ENCODE data around the gene RPRD2. TPM values are rescaled to one million over a fixed set of nuclear protein-coding genes. Genes with fewer than 3 reads are reported as not detected.
A peak's percentile ranks its signal among the peaks of the same experiment; 100 is the strongest.

Gene RPRD2
- total RNA-seq, 1 donor = 16.8 TPM

- TF ChIP-seq CTCF (IDR thresholded peaks at IDR 0.05; ENCODE audit: insufficient read depth, low read depth, low read length) = no peak
- no peak for DNase-seq (ENCODE audit: low read depth)
- peak overlapping the region; percentile 50 for H3K4me3 ChIP-seq (ENCODE audit: low read depth, low read length)
Observed at GRCh38 chr1:150508982-150509381, 145.0 kb downstream of the RPRD2 start.

- no peak for TF ChIP-seq CTCF (IDR thresholded peaks at IDR 0.05; ENCODE audit: insufficient read depth, low read depth, low read length)
- H3K4me3 ChIP-seq (ENCODE audit: low read depth, low read length) = no peak overlapping the region
- no peak for DNase-seq (ENCODE audit: low read depth)
Observed at GRCh38 chr1:150511551-150511950, 147.6 kb downstream of the RPRD2 start.

- no peak for DNase-seq (ENCODE audit: low read depth)
- no peak for TF ChIP-seq CTCF (IDR thresholded peaks at IDR 0.05; ENCODE audit: insufficient read depth, low read depth, low read length)
- H3K4me3 ChIP-seq (ENCODE audit: low read depth, low read length) = no peak overlapping the region
Observed at GRCh38 chr1:150511985-150512660, 148.2 kb downstream of the RPRD2 start.

GRCh38 chr1:150512846-150513245, 148.9 kb downstream of the RPRD2 start:
- peak; percentile 63 for DNase-seq (ENCODE audit: low read depth)
- TF ChIP-seq CTCF (IDR thresholded peaks at IDR 0.05; ENCODE audit: insufficient read depth, low read depth, low read length) = no peak
- H3K4me3 ChIP-seq (ENCODE audit: low read depth, low read length) = no peak overlapping the region

- H3K4me3 ChIP-seq (ENCODE audit: low read depth, low read length) = no peak overlapping the region
Observed at GRCh38 chr1:150513351-150513791, 149.4 kb downstream of the RPRD2 start.

GRCh38 chr1:150514260-150514659, 150.3 kb downstream of the RPRD2 start:
- no peak for TF ChIP-seq CTCF (IDR thresholded peaks at IDR 0.05; ENCODE audit: insufficient read depth, low read depth, low read length)
- no peak for DNase-seq (ENCODE audit: low read depth)
- no peak overlapping the region for H3K4me3 ChIP-seq (ENCODE audit: low read depth, low read length)

More at GRCh38 chr1:150513351-150513791, 149.4 kb downstream of the RPRD2 start:
- DNase-seq (ENCODE audit: low read depth) = peak; percentile 83
- TF ChIP-seq CTCF (IDR thresholded peaks at IDR 0.05; ENCODE audit: insufficient read depth, low read depth, low read length) = no peak

GRCh38 chr1:150514913-150515327, 151.0 kb downstream of the RPRD2 start:
- peak overlapping the region; percentile 60 for H3K4me3 ChIP-seq (ENCODE audit: low read depth, low read length)
- TF ChIP-seq CTCF (IDR thresholded peaks at IDR 0.05; ENCODE audit: insufficient read depth, low read depth, low read length) = no peak
- no peak for DNase-seq (ENCODE audit: low read depth)
